Right renal pelvis (tissue), 4 donors: ENCODE measurements around the gene C1orf198. TPM values are rescaled to one million over a fixed set of nuclear protein-coding genes. Genes with fewer than 3 reads are reported as not detected.
"Not testable (repeated sequence)": the region's sequence is repeated elsewhere in the genome, so short reads cannot be mapped to it uniquely, and the experiment has no call there.

Source experiments
- DNase-seq, 4 donors: peaks; one replicate each; pipeline ENCODE4 v3.0.0-alpha.2; 2013; ENCODE audit warnings: low read depth in 4 of 4, low spot score in 3 of 4, missing footprints in 1 of 4
- polyA plus RNA-seq, 4 donors: library from polyadenylated mRNA; unstranded; fragments of 120-200 nt; gene quantifications; one replicate each; pipeline ENCODE4 v1.2.1, GENCODE V29; 2013; ENCODE audit not compliant: insufficient read length in 4 of 4

The C1orf198 gene
- polyA plus RNA-seq, 4 donors: 91.2 to 99.7 (median 94.9) TPM

- no peak for DNase-seq
These were observed 6.2 kb downstream of the C1orf198 start for GRCh38 chr1:230861970-230862595.

- no peak for DNase-seq
These were observed 6.8 kb downstream of the C1orf198 start for GRCh38 chr1:230861489-230861888.

- no peak for DNase-seq
These were observed 7.5 kb downstream of the C1orf198 start for GRCh38 chr1:230860617-230861384.

GRCh38 chr1:230858918-230859729 is 9.2 kb downstream of the C1orf198 start:
- no peak for DNase-seq

- no peak for DNase-seq
These were observed 10.0 kb downstream of the C1orf198 start for GRCh38 chr1:230858236-230858820.

GRCh38 chr1:230857822-230858221 is 10.5 kb downstream of the C1orf198 start:
- DNase-seq: no peak

- DNase-seq: no peak
These were observed 11.2 kb downstream of the C1orf198 start for GRCh38 chr1:230857077-230857476.

- no peak for DNase-seq
These were observed 12.4 kb downstream of the C1orf198 start for GRCh38 chr1:230855886-230856285.

- DNase-seq: no peak
These were observed 13.9 kb downstream of the C1orf198 start for GRCh38 chr1:230854423-230854822.

GRCh38 chr1:230853731-230854130 is 14.6 kb downstream of the C1orf198 start:
- DNase-seq: no peak

- DNase-seq: no peak
These were observed 15.4 kb downstream of the C1orf198 start for GRCh38 chr1:230852959-230853358.

GRCh38 chr1:230851291-230851691 is 17.0 kb downstream of the C1orf198 start:
- DNase-seq: no peak

- no peak for DNase-seq
These were observed 17.8 kb downstream of the C1orf198 start for GRCh38 chr1:230850547-230850946.

GRCh38 chr1:230849451-230850224 is 18.7 kb downstream of the C1orf198 start:
- peak in 1 of 4 donors; percentile 69 for DNase-seq

GRCh38 chr1:230848235-230848634 is 20.1 kb downstream of the C1orf198 start:
- DNase-seq: no peak

- not testable (repeated sequence) for DNase-seq
These were observed 23.1 kb downstream of the C1orf198 start for GRCh38 chr1:230845184-230845583.

GRCh38 chr1:230844561-230844960 is 23.8 kb downstream of the C1orf198 start:
- DNase-seq: no peak

- DNase-seq: no peak
These were observed 24.6 kb downstream of the C1orf198 start for GRCh38 chr1:230843503-230844309.

- DNase-seq: no peak
These were observed 25.5 kb downstream of the C1orf198 start for GRCh38 chr1:230842801-230843200.
